IPS-18a (cell line): ENCODE measurements around the gene KCNQ1.

Source experiments
- H3K27ac ChIP-seq: one replicate; pipeline ENCODE4 v1.5.1; 2013; ENCODE audit warnings: low read length
- H3K27me3 ChIP-seq: one replicate; pipeline ENCODE4 v1.6.1; 2013; ENCODE audit warnings: mild to moderate bottlenecking, low read length; ENCODE audit not compliant: control insufficient read depth, insufficient read depth
- H3K36me3 ChIP-seq: one replicate; pipeline ENCODE4 v1.6.1; 2013; ENCODE audit warnings: low read depth, low read length; ENCODE audit not compliant: control insufficient read depth
- H3K4me1 ChIP-seq: one replicate; pipeline ENCODE4 v1.6.1; 2013; ENCODE audit warnings: low read depth, low read length; ENCODE audit not compliant: control insufficient read depth
- H3K4me3 ChIP-seq: one replicate; pipeline ENCODE4 v1.5.1; 2013; ENCODE audit warnings: low read length
- H3K9ac ChIP-seq: one replicate; pipeline ENCODE4 v1.6.1; 2013; ENCODE audit warnings: mild to moderate bottlenecking, low read length, moderate library complexity
- H3K9me3 ChIP-seq: one replicate; pipeline ENCODE4 v1.6.1; 2013; ENCODE audit warnings: low read depth, low read length; ENCODE audit not compliant: control insufficient read depth

Gene KCNQ1

DNA sequence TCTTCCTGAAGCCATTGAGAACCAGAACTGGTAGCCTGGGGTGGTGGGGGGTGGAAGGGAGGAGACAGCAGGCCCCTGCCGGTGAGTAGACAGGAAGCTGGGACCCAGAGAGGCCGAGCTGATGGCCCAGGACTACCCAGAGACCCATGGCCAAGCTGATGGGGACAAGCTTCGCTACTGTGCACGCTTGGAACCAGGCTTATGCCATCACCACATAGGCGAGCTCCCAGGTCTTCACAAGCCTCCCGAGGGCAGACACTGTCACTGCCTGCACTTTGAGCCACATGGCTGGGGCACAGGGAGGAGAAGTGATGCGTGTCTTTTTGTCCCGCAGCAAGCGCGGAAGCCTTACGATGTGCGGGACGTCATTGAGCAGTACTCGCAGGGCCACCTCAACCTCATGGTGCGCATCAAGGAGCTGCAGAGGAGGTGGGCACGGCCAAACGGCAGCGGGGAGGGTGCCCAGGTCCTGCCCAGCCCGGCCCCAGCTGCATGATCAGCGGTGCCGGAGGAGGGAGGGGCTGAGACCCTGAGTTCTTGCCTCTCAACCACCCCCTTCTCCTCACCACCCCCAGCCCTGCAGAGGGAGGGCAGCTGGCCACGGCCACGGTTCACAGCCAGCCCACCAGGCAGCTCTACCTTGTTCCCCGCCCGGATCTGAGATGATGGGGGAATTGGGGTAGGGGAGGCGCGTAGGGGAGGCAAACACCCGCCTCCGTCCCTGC lies 331.0 kb downstream of the KCNQ1 start:
- no peak overlapping the region for H3K9ac ChIP-seq
- peaks cover 44% of the 10 kb centered on the region for H3K27me3 ChIP-seq
- H3K4me3 ChIP-seq, result no peak overlapping the region

DNA sequence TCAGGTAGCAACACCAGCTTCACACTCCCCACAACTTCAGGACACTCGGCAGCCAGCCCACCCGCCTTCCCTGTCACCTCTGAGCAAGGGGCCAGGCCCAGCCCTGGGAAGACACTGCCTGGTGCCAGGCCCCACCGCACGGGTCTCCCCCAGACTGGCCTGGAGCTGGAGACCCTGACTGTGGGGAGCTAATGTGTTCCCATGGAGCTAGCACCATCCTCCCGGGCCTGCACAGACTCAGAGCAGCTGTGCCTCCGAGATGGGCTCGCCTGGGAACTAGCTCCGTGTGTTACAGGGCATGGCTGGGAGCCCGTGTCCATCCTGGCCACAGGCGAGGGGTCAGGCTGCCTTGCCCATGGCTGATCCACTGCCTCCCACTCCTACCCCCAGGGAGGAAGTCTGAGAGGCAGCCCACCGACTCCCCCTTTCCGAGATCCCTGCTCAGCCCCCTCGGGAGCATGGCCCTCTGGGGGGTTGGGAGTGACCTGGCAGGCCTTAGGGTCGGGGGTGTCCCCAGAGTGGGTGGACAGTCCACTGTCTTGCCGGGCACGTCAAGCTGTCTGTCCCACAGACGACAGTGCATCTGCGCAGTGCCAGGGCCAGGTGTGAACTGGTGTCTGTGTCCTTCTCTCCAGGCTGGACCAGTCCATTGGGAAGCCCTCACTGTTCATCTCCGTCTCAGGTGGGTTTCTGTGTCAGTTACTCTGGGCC lies 331.7 kb downstream of the KCNQ1 start:
- no peak overlapping the region for H3K27ac ChIP-seq
- H3K36me3 ChIP-seq, result no peaks in the 10 kb centered on the region
- H3K4me1 ChIP-seq, result no peaks in the 10 kb centered on the region
- H3K9me3 ChIP-seq, result no peaks in the 10 kb centered on the region
- no peak overlapping the region for H3K4me3 ChIP-seq
- peaks cover 37% of the 10 kb centered on the region for H3K27me3 ChIP-seq
- no peak overlapping the region for H3K9ac ChIP-seq

More for the DNA sequence above, 331.0 kb downstream of the KCNQ1 start:
- Histone ChIP-seq H3K4me1 (no peaks in the 10 kb centered on the region), H3K36me3 (no peaks in the 10 kb centered on the region), H3K9me3 (no peaks in the 10 kb centered on the region), H3K27ac (no peak overlapping the region)

DNA sequence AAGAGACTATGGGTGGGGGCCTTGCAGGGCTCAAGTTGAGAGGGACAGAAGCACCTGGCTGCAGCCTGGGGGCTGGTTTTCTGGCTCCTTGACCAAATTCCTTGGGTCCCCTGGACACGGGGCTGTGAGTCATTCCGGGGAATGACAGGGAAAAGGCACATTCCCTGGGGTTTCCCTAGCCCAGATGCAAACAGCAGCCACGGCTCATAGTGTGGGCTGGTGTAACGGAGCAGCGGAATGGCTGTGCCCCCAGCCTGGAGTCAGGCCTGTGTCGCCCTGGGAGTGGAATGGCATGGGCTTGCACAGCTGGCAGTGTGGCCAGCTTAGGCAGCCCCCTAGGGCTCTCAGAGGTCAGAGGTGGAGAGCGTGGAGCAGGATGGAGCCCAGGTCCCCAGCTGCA lies 332.6 kb downstream of the KCNQ1 start:
- H3K4me1 ChIP-seq, result no peaks in the 10 kb centered on the region
- no peaks in the 10 kb centered on the region for H3K9me3 ChIP-seq
- no peak overlapping the region for H3K4me3 ChIP-seq
- no peak overlapping the region for H3K27ac ChIP-seq
- no peaks in the 10 kb centered on the region for H3K36me3 ChIP-seq
- H3K9ac ChIP-seq, result no peak overlapping the region
- peaks cover 34% of the 10 kb centered on the region for H3K27me3 ChIP-seq

DNA sequence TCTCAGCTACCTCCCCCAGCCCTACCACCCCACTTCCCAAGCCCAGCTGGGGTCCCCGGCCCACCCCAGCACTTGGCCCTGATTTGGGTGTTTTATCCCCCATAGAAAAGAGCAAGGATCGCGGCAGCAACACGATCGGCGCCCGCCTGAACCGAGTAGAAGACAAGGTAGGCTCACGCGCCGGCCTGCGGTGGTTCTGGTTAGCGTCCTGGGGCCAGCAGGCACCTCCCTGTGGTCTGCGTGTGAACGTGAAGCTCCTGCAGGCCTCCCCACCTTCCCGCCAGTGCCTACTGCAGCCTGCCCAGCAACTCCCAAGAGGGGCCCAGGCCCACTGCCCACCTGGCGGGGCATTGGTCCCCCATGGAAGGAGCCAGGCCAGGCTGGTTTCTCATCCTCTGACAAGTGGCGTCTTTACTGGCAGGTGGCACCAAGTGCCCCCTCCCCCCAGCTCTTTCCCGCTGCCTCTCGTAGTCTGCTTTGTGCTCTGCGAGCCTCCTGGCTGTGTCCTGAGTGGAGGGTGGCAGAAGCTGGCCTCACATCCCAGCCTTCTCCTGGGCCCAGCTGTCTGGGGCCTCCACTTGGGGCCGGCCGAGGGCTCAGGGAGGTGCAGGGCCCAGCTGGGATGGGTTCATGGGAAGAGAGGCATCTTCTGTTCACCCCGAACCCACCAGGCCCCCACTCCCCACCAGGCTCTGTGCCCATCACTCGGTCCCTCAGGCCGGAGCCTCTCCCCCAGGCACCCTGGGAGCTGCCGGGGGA lies 333.2 kb downstream of the KCNQ1 start:
- peaks cover under 1% of the 10 kb centered on the region for H3K4me1 ChIP-seq
- H3K27ac ChIP-seq, result no peak overlapping the region

DNA sequence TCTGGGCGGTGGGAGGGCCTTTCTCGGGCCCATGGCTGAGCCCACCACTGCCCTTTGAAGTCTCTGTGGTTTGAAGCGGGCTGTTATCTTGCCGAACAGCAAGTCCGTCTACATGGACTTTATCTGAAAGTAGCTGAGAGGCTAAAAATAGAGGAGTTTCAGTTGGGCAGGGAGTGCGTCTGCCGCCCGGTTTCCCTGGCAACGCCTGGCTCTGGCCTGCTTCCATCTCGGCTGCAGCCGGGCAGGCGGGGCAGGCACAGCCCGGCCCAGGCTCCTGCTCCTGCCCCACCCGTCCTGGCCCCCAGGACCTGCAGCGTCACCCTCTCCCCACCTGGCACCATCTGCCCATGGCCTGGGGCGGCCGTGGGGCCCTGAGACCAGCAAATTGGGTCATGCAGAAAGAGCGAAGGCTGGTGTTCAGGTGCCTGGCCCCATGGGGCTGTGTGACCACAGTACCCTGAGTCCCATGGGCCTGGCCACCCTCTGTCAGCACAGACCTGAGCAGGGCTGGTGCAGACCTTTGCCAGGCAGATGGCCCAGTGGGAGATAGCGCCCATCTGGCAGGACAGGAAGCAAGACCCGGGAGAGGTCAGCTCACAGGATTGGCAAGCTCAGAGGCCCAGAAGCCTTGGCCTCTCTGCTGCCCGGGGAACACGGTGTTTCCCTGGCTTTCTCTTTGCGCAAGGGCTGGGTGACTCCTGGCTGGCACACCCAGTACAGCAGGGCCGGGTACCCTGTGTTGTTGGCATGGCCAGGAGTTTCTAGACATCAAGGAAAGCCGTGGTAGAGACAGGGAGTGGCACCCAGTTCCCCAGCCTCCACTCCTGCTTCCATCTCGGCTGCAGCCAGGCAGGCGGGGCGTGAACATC lies 334.1 kb downstream of the KCNQ1 start:
- Histone ChIP-seq H3K4me1 (peaks cover 9% of the 10 kb centered on the region), H3K27me3 (peaks cover 19% of the 10 kb centered on the region), H3K27ac (no peak overlapping the region), H3K36me3 (no peaks in the 10 kb centered on the region), H3K9me3 (no peaks in the 10 kb centered on the region), H3K9ac (no peak overlapping the region), H3K4me3 (no peak overlapping the region)

More for the DNA sequence above, 333.2 kb downstream of the KCNQ1 start:
- Histone ChIP-seq H3K4me3 (no peak overlapping the region), H3K9me3 (no peaks in the 10 kb centered on the region), H3K36me3 (no peaks in the 10 kb centered on the region), H3K9ac (no peak overlapping the region), H3K27me3 (peaks cover 27% of the 10 kb centered on the region)

DNA sequence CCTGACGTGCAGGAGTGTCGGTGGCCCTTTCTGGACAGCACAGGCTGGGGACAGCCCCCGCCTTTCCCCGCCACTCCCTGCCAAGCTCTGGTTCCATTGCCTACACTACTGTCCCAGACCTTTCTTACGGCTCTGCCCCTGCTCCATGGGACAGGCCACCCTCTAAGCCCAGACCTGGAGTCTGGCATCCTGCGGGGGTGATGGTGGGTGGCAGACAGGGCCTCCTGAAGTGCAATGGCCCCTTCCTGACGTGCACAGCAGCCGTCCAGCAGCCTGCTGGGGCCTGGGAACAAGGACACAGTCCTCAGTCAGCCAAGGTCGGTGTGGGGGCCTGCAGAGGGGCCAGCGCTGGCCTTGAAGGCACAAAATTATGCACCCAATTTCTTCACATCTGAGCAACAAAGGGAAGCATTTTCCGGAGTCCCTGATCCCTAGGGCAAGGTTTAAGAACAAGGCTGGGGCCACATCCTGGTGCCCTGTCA lies 334.7 kb downstream of the KCNQ1 start:
- peaks cover 11% of the 10 kb centered on the region for H3K4me1 ChIP-seq
- no peak overlapping the region for H3K9ac ChIP-seq
- no peaks in the 10 kb centered on the region for H3K36me3 ChIP-seq
- no peak overlapping the region for H3K4me3 ChIP-seq
- H3K9me3 ChIP-seq, result no peaks in the 10 kb centered on the region
- H3K27ac ChIP-seq, result no peak overlapping the region
- peaks cover 12% of the 10 kb centered on the region for H3K27me3 ChIP-seq

DNA sequence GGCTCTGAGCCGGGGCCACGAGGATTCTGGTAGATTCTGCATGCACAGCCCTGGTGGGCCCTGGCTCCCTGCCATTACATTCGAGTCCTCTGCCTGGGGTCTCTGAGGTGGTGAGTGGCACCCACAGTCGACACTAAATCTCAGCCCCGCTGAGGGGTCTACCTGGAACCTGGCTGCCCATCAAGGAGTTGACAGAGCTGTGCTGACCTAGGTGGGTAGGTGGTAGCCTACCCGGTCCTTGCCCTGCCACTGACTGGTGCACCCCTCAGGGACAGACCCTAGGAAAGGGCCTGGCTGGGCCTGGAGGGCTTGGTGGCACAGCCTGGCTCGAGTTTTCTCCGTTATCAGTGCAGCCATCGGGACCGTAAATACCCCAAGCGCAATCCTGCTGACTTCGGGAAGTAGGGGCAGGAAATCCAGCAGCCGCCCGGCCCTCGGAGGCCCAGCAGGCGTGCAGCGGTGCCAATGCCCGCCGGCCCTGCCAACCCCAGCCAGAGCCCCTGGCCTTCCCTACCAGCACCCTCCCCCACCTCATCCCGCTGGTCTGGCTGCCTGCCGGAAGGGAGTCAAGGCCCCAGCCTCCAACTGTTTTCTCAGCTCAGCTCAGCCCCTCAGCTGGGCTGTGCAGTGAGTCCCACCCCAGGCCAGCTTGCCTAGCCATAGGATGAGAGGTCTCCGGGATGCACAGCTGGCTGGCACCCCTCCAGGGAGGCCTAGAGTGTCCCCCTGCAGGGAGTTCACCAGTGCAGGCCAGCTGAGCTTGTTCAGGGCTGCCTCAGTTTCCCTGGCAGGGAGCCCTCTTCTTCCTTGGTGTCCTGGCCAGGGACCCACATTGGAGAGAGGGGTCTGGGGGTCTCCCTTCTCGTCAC lies 335.4 kb downstream of the KCNQ1 start:
- H3K36me3 ChIP-seq, result no peaks in the 10 kb centered on the region
- no peak overlapping the region for H3K9ac ChIP-seq
- peaks cover 6% of the 10 kb centered on the region for H3K27me3 ChIP-seq
- H3K27ac ChIP-seq, result no peak overlapping the region
- no peaks in the 10 kb centered on the region for H3K9me3 ChIP-seq
- H3K4me3 ChIP-seq, result no peak overlapping the region
- peaks cover 11% of the 10 kb centered on the region for H3K4me1 ChIP-seq

DNA sequence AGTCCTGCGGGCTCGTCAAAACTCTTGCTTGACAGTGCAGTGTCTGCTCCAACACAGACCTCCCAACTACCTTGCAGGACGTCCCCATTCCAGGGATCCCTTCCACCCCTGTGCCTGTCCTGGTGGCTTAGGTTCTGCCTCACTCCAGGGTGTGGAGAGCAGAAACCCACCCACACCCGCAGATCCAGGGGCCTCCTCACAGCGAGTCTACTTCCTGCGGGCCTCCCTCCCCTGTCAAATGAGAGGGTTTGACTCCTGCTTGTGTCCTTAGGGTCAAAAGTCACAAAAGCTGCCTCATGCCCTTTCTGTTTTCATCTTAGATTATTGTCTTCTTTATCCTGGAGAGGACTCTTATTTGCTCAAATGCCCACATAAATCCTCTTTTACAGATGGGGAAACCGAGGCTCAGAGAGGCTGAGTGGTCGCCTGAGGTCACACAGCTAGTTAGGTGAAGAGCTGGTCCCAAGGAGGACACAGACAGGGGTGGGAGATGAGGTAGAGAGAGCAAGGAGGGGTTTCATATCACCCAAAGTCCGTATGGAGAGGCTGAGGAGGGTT lies 336.1 kb downstream of the KCNQ1 start:
- H3K27ac ChIP-seq, result no peak overlapping the region
- peaks cover 11% of the 10 kb centered on the region for H3K4me1 ChIP-seq

DNA sequence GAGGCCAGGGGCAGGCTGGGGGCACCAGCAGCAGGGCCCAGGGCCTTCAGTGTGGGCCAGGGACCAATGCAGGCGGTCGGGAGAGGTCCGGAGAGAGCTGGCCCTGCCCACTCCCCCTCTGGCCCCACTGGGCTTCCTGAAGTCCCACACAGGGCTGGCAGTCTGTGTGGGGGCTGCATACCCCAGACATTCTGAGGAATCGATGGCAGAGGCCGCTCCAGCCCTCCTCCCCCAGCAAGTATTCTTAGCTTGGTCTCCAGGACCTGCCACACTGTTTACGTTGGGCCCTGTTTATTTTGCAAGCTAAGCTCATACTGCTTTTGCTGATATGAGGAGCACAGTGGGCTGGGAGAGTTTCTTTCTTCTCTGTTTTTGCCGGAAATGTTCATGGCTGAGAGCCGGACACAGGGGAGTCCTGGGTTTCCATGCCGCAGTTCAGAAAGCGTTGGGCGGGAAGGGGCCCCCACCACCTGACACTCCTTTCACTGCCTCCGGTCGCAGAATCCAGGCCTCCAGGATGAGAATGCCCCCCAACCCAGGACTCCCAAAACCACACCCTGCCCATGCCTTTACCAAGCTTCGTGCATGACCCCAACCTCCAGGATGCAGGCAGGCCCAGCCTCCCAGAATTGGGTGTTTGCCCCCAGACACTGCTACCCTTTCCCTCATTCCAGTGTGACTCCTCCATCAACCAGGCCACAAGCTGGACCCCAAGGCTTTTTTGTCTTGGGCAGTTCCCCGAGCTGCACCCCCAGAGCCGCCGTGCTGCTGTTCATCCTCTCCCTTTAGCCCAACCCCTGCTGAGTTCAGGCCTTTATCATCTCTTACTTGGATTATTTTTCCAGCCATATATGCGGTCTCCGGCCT lies 336.8 kb downstream of the KCNQ1 start:
- Histone ChIP-seq H3K27me3 (peaks cover 4% of the 10 kb centered on the region), H3K4me1 (peaks cover 11% of the 10 kb centered on the region), H3K27ac (no peak overlapping the region), H3K4me3 (no peak overlapping the region), H3K9ac (no peak overlapping the region), H3K9me3 (peaks cover 6% of the 10 kb centered on the region), H3K36me3 (no peaks in the 10 kb centered on the region)

More for the DNA sequence above, 336.1 kb downstream of the KCNQ1 start:
- Histone ChIP-seq H3K27me3 (peaks cover 4% of the 10 kb centered on the region), H3K36me3 (no peaks in the 10 kb centered on the region), H3K9me3 (peaks cover under 1% of the 10 kb centered on the region), H3K4me3 (no peak overlapping the region), H3K9ac (no peak overlapping the region)
